Keratinocyte (primary cell): ENCODE measurements around the gene GPR37L1.

Experiments used
- EZH2 ChIP-seq: IDR thresholded peaks from one replicate; pipeline ENCODE4 v1.6.1; 2012; ENCODE audit warnings: inconsistent platforms, mild to moderate bottlenecking, low read length, moderate library complexity
- TF ChIP-seq, protein P1 (sequence below), 3 experiments: IDR thresholded peaks in 1 of 3; conservative IDR thresholded peaks in 1 of 3; optimal IDR thresholded peaks in 1 of 3; 2 replicates in 2 of 3; 3 replicates in 1 of 3; pipeline versions ENCODE3 to v1.5.1; 2011; ENCODE audit warnings: low read length in 3 of 3, mild to moderate bottlenecking in 3 of 3, moderate library complexity in 2 of 3, control low read depth in 1 of 3, inconsistent platforms in 1 of 3; ENCODE audit not compliant: insufficient read depth in 2 of 3; ENCODE audit errors: extremely low read depth in 1 of 3

DNA sequence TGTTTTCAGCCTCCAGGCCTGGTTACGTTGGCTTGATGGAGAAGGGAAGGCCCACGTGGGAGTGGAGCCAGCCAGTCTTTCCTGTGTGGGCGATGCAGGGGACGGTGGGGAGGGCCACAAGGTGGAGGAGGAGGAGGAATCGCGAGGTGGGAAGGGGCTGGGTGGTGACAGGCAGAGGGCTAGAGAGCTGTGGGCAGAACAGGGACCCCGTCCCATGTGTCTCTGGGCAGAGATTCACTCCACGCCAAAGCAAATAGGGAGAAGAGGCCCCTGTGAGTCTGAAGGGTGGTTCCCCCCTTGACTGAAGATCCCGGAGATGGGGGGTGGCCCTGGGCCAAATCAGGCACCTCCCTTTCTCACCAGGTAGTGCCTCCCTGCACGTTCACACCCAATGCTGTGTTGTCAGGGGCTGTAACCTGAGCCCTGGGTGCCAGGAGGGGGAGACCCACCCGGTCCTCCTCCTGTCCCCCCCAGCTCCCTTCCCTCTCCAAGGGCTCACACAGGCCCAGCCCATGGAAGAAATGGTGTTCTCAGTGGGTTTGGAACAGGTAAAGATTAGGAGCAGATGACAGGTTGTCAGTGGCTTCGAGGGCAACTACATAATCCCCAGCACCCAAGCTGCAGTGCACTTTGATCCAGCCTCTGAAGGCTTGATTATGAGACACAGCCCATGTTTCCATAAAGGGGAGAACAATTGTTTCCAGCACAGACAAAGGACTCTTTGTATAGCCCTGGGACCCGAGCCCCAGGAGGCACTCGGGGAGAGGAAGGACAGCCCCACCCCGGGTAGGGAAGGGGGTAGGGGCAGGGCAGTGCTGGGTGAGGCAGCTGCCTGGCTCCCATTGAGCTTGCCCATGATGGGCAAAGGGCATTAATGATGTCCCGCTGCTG is 37.7 kb upstream of the GPR37L1 start:
- no peak for TF ChIP-seq EZH2
- TF ChIP-seq, protein P1, sequence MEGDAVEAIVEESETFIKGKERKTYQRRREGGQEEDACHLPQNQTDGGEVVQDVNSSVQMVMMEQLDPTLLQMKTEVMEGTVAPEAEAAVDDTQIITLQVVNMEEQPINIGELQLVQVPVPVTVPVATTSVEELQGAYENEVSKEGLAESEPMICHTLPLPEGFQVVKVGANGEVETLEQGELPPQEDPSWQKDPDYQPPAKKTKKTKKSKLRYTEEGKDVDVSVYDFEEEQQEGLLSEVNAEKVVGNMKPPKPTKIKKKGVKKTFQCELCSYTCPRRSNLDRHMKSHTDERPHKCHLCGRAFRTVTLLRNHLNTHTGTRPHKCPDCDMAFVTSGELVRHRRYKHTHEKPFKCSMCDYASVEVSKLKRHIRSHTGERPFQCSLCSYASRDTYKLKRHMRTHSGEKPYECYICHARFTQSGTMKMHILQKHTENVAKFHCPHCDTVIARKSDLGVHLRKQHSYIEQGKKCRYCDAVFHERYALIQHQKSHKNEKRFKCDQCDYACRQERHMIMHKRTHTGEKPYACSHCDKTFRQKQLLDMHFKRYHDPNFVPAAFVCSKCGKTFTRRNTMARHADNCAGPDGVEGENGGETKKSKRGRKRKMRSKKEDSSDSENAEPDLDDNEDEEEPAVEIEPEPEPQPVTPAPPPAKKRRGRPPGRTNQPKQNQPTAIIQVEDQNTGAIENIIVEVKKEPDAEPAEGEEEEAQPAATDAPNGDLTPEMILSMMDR (optimal IDR thresholded peaks at IDR 0.05 in 1 of 3, IDR thresholded peaks at IDR 0.05 in 1 of 3, conservative IDR thresholded peaks at IDR 0.05 in 1 of 3; ENCODE audit: extremely low read depth in 1 of 3, insufficient read depth in 2 of 3, low read length in 3 of 3), result no peak
